ENCODE data around the gene LYSET. TPM values are rescaled to one million over a fixed set of nuclear protein-coding genes. Genes with fewer than 3 reads are reported as not detected.

LYSET gene
- total and polyA plus RNA-seq, 2 donors (not counting 3 experiments of a cell fraction or from before 2014, with no cell fraction given): 14.3 to 18.4 TPM

DNA sequence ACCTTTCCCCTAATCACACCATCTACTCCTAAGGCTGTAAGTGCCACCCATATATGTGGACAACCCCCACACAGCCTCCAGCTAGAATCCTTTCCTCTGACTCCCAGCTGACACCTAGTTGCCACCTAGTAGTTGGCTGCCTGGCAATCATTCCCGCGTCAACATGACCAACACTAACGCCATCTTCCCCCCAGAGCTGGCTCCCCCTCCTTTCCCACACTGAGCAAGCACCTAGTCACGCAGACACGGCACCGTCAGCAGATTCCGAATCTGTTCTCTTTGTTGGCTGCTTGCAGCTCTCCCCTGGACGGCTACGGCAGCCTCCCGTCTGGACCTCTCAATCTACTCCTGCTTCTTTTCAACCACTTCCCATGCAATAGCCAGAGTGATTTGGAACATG lies 49.7 kb downstream of the LYSET start:
- Histone ChIP-seq H3K4me2 (ENCODE audit: insufficient read depth, low read length) (no peak overlapping the region), H4K20me1 (replicated peaks; ENCODE audit: control insufficient read depth, extremely low read depth, insufficient read depth, low read length) (no peaks in the 10 kb centered on the region)
- no peak for FAIRE-seq

More for the DNA sequence above, 49.7 kb downstream of the LYSET start:
- no peaks in the 10 kb centered on the region for H3K27me3 ChIP-seq (ENCODE audit: control insufficient read depth in 2 of 2, insufficient read depth in 2 of 2, low read length in 2 of 2)
- no peak for DNase-seq (ENCODE audit: low read depth, low spot score)
- ChIA-PET POLR2A (no interaction called here), CTCF (interaction anchor here (1.0 to 2.4 kb wide), 2 partner anchors 302 to 381 kb away, joined by 4 to 9 read pairs; no protein-coding TSS in a partner anchor)
- dilution Hi-C loops (cut with MboI; ENCODE audit: extremely low pct_ligation_motif_present, low sequenced_read_pairs): no loop called here
- no peak overlapping the region for H2AFZ ChIP-seq (ENCODE audit: low read depth, low read length)
- no peak overlapping the region for H3K4me3 ChIP-seq (replicated peaks in 1 of 3; ENCODE audit: insufficient read depth in 1 of 3, low read depth in 1 of 3, low read length in 3 of 3)
- H3K9ac ChIP-seq (replicated peaks; ENCODE audit: extremely low read depth, insufficient read depth, low read length): no peak overlapping the region
- H3K36me3 ChIP-seq (ENCODE audit: control insufficient read depth in 2 of 2, extremely low read depth in 1 of 2, insufficient read depth in 2 of 2, low read length in 2 of 2): no peaks in the 10 kb centered on the region
- intact Hi-C loops (cut with micrococcal nuclease): loop anchor here (2.0 to 5.0 kb wide), 2 partner anchors 308 to 383 kb away; no protein-coding TSS in a partner anchor
- no TSS peak for BruUV-seq (replicated peaks)
- TF ChIP-seq POLR2AphosphoS5 (IDR thresholded peaks at IDR 0.05; ENCODE audit: insufficient read depth, low read depth, low read length) (no peak), POLR2A (IDR thresholded peaks at IDR 0.05; ENCODE audit: low read depth, low read length) (no peak), MYC (IDR thresholded peaks at IDR 0.05; ENCODE audit: low read depth, low read length) (no peak), GATA2 (IDR thresholded peaks at IDR 0.05; ENCODE audit: insufficient read depth, insufficient read length, low read depth, low read length) (no peak), JUN (IDR thresholded peaks at IDR 0.05; ENCODE audit: borderline replicate concordance, insufficient read depth, insufficient read length, low read depth) (no peak), EZH2 (IDR thresholded peaks at IDR 0.05; ENCODE audit: borderline replicate concordance, low read depth, low read length, severe bottlenecking) (no peak), FOS (IDR thresholded peaks at IDR 0.05; ENCODE audit: borderline replicate concordance, insufficient read depth, low read length) (no peak)
- TF ChIP-seq, protein P1, sequence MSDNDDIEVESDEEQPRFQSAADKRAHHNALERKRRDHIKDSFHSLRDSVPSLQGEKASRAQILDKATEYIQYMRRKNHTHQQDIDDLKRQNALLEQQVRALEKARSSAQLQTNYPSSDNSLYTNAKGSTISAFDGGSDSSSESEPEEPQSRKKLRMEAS (IDR thresholded peaks at IDR 0.05; ENCODE audit: insufficient read depth, insufficient read length): no peak
- TF ChIP-seq, protein P2, sequence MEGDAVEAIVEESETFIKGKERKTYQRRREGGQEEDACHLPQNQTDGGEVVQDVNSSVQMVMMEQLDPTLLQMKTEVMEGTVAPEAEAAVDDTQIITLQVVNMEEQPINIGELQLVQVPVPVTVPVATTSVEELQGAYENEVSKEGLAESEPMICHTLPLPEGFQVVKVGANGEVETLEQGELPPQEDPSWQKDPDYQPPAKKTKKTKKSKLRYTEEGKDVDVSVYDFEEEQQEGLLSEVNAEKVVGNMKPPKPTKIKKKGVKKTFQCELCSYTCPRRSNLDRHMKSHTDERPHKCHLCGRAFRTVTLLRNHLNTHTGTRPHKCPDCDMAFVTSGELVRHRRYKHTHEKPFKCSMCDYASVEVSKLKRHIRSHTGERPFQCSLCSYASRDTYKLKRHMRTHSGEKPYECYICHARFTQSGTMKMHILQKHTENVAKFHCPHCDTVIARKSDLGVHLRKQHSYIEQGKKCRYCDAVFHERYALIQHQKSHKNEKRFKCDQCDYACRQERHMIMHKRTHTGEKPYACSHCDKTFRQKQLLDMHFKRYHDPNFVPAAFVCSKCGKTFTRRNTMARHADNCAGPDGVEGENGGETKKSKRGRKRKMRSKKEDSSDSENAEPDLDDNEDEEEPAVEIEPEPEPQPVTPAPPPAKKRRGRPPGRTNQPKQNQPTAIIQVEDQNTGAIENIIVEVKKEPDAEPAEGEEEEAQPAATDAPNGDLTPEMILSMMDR (IDR thresholded peaks at IDR 0.05; ENCODE audit: extremely low read depth in 1 of 2, insufficient read depth in 1 of 2, low read depth in 1 of 2, low read length in 2 of 2): no peak
- no peaks in the 10 kb centered on the region for H3K79me2 ChIP-seq (ENCODE audit: control insufficient read depth, insufficient read depth, low read length)
- no peaks in the 10 kb centered on the region for H3K9me3 ChIP-seq (replicated peaks; ENCODE audit: control insufficient read depth, insufficient read depth, low read length)
- H3K9me1 ChIP-seq (replicated peaks; ENCODE audit: control insufficient read depth, extremely low read depth, insufficient read depth, low read length): no peaks in the 10 kb centered on the region
- H3K27ac ChIP-seq (ENCODE audit: insufficient read depth, low read depth, low read length): no peak overlapping the region
- no peaks in the 10 kb centered on the region for H3K4me1 ChIP-seq (ENCODE audit: control insufficient read depth, extremely low read depth, insufficient read depth, low read length)

Other genes starting within 250 kb of the LYSET start
- 38.9 and 51.8 TPM in 2 replicates for gene ITPK1, start 69.4 kb upstream of the LYSET start, total RNA-seq
- gene ITPK1, start 69.4 kb upstream of the LYSET start, polyA plus RNA-seq: 39.6 and 44.2 TPM in 2 replicates
- gene MOAP1, start 420 bp upstream of the LYSET start, total RNA-seq: 15.0 and 16.6 TPM in 2 replicates
- 19.8 and 21.0 TPM in 2 replicates for gene MOAP1, start 420 bp upstream of the LYSET start, polyA plus RNA-seq
- gene GON7, start 21.7 kb downstream of the LYSET start, total RNA-seq: 11.1 and 11.5 TPM in 2 replicates
- 3.7 and 5.5 TPM in 2 replicates for gene GON7, start 21.7 kb downstream of the LYSET start, polyA plus RNA-seq
- gene UBR7, start 21.9 kb downstream of the LYSET start, total RNA-seq: 22.2 and 24.1 TPM in 2 replicates
- 14.6 and 16.8 TPM in 2 replicates for gene UBR7, start 21.9 kb downstream of the LYSET start, polyA plus RNA-seq
- 47.8 and 50.2 TPM in 2 replicates for gene BTBD7, start 147.7 kb downstream of the LYSET start, total RNA-seq
- 16.9 and 20.9 TPM in 2 replicates for gene BTBD7, start 147.7 kb downstream of the LYSET start, polyA plus RNA-seq
- gene COX8C, start 161.9 kb downstream of the LYSET start, total RNA-seq: not detected in 2 replicates
- gene COX8C, start 161.9 kb downstream of the LYSET start, polyA plus RNA-seq: not detected in 2 replicates
- not detected in 2 replicates for gene UNC79, start 245.6 kb downstream of the LYSET start, total RNA-seq
- not detected in 2 replicates for gene UNC79, start 245.6 kb downstream of the LYSET start, polyA plus RNA-seq